ENCODE results near the gene PCBP2. TPM values are rescaled to one million over a fixed set of nuclear protein-coding genes. Genes with fewer than 3 reads are reported as not detected.

The PCBP2 gene
- total RNA-seq, 2 donors from 2014 or later: 322 to 534 TPM

GRCh38 chr12:53495903-53496751 lies 44.2 kb downstream of the PCBP2 start:
- TF ChIP-seq POLR2AphosphoS5 (IDR thresholded peaks at IDR 0.05) (peak; percentile 22), CTCF (IDR thresholded peaks at IDR 0.05) (no peak), POLR2A (IDR thresholded peaks at IDR 0.05) (no peak)
- WGBS: 48% methylated on average over 5 of the region's 5 CpGs
- H3K9me3 ChIP-seq: no peaks in the 10 kb centered on the region
- intact Hi-C loops (cut with DNase I): no loop called here
- no peaks in the 10 kb centered on the region for H3K27me3 ChIP-seq (replicated peaks; ENCODE audit: insufficient read depth)
- H3K4me3 ChIP-seq: no peak overlapping the region
- H3K27ac ChIP-seq: no peak overlapping the region
- peaks cover 4% of the 10 kb centered on the region for H3K4me1 ChIP-seq (replicated peaks)
- DNase-seq (ENCODE audit: low spot score): no peak
- no peaks in the 10 kb centered on the region for H3K36me3 ChIP-seq

- intact Hi-C loops (cut with DNase I): no loop called here
Observed at GRCh38 chr12:53496752-53497032, 44.8 kb downstream of the PCBP2 start.

GRCh38 chr12:53497461-53497860 lies 45.6 kb downstream of the PCBP2 start:
- no peaks in the 10 kb centered on the region for H3K9me3 ChIP-seq
- no peak overlapping the region for H3K4me3 ChIP-seq
- no peak for DNase-seq (ENCODE audit: low spot score)
- intact Hi-C loops (cut with DNase I): no loop called here
- H3K36me3 ChIP-seq: no peaks in the 10 kb centered on the region
- peaks cover 13% of the 10 kb centered on the region for H3K4me1 ChIP-seq (replicated peaks)
- WGBS: 88% methylated on average over 3 of the region's 3 CpGs
- TF ChIP-seq CTCF (IDR thresholded peaks at IDR 0.05) (no peak), POLR2A (IDR thresholded peaks at IDR 0.05) (no peak), POLR2AphosphoS5 (IDR thresholded peaks at IDR 0.05) (no peak)
- no peaks in the 10 kb centered on the region for H3K27me3 ChIP-seq (replicated peaks; ENCODE audit: insufficient read depth)
- no peak overlapping the region for H3K27ac ChIP-seq

More at GRCh38 chr12:53496752-53497032, 44.8 kb downstream of the PCBP2 start:
- no peak overlapping the region for H3K4me3 ChIP-seq
- TF ChIP-seq POLR2A (IDR thresholded peaks at IDR 0.05): no peak
- no peak for TF ChIP-seq POLR2AphosphoS5 (IDR thresholded peaks at IDR 0.05)
- TF ChIP-seq CTCF (IDR thresholded peaks at IDR 0.05): no peak
- 88% methylated on average over 1 of the region's 1 CpG for WGBS
- H3K36me3 ChIP-seq: no peaks in the 10 kb centered on the region
- H3K4me1 ChIP-seq (replicated peaks): peaks cover 5% of the 10 kb centered on the region
- no peaks in the 10 kb centered on the region for H3K27me3 ChIP-seq (replicated peaks; ENCODE audit: insufficient read depth)
- DNase-seq (ENCODE audit: low spot score): no peak
- H3K9me3 ChIP-seq: no peaks in the 10 kb centered on the region
- no peak overlapping the region for H3K27ac ChIP-seq

- TF ChIP-seq CTCF (IDR thresholded peaks at IDR 0.05) (no peak), POLR2A (IDR thresholded peaks at IDR 0.05) (no peak), POLR2AphosphoS5 (IDR thresholded peaks at IDR 0.05) (no peak)
- 72% methylated on average over 2 of the region's 2 CpGs for WGBS
- H3K36me3 ChIP-seq: no peaks in the 10 kb centered on the region
- H3K4me3 ChIP-seq: no peak overlapping the region
- H3K27ac ChIP-seq: no peak overlapping the region
- intact Hi-C loops (cut with DNase I): no loop called here
- no peak for DNase-seq (ENCODE audit: low spot score)
- no peaks in the 10 kb centered on the region for H3K27me3 ChIP-seq (replicated peaks; ENCODE audit: insufficient read depth)
- no peaks in the 10 kb centered on the region for H3K9me3 ChIP-seq
- peaks cover 13% of the 10 kb centered on the region for H3K4me1 ChIP-seq (replicated peaks)
Observed at GRCh38 chr12:53498235-53498630, 46.3 kb downstream of the PCBP2 start.

Measured in prostate gland (tissue), 2 donors.